Measurements from ENCODE around the gene DCANP1. TPM values are rescaled to one million over a fixed set of nuclear protein-coding genes. Genes with fewer than 3 reads are reported as not detected.

DCANP1 gene
- total RNA-seq, 1 experiment from 2014 or later: not detected

DNA sequence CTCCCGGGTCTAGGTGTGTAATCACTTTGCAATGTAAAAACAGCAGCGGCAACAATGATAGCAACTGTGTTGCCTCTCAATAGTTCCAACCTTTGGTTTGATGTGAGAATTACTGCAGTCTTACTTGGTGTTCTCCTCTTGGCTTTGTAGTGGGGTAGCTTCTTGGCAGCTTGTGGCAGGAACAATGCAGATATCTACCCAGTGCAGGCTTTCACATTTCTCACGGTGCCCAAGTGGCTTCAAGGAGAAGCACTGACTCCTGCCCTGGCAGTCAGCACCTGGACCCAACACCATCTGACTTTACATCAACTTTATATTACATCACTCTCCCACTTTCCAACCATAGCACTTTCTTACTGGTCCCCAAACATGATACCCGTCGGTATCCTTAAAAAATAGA is 33.4 kb upstream of the DCANP1 start:
- DNase-seq (ENCODE audit: low spot score): no peak

DNA sequence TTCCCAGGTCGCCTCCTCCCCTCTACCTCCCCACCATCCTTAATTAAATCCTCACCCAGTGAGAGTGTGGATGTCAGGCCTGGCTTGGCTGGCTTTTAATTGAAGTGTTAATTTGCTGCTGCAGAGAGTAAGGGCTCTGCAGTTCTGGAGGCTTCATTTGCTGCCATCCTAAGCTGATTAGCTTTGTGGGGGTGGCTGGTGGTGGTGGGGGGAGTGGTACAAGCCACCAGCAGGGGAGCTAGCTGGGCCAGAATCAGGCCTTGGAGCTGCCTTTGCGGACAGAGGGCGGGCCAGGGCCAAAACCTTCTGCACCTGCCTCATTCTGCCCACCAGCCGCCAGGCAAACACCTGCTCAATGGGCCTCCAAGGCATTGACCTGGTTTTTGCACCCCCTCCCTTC is 31.8 kb upstream of the DCANP1 start:
- DNase-seq (ENCODE audit: low spot score): no peak

DNA sequence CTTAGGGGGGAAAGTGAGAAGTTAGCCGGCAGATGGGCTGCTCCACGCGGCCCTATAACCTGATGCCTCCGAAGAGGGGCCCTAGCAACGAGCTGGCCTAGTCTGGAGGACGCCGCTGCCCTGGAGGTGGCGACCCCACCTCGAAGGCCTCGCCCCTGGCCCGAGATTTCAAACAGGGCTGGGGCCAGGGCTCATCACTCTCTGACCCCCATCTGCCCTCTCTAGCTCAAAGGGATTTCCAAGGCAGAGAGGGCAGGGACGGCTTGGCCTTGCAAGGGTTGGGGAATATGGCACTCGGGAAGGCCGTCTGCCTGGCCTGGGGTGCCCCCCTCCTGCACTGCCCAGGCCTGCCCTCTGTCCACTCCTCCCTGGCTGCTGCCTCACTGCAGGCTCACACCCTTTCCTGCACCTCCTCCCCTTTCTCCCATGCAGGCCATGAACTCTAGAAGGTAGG is 30.5 kb upstream of the DCANP1 start:
- DNase-seq (ENCODE audit: low spot score): no peak

DNA sequence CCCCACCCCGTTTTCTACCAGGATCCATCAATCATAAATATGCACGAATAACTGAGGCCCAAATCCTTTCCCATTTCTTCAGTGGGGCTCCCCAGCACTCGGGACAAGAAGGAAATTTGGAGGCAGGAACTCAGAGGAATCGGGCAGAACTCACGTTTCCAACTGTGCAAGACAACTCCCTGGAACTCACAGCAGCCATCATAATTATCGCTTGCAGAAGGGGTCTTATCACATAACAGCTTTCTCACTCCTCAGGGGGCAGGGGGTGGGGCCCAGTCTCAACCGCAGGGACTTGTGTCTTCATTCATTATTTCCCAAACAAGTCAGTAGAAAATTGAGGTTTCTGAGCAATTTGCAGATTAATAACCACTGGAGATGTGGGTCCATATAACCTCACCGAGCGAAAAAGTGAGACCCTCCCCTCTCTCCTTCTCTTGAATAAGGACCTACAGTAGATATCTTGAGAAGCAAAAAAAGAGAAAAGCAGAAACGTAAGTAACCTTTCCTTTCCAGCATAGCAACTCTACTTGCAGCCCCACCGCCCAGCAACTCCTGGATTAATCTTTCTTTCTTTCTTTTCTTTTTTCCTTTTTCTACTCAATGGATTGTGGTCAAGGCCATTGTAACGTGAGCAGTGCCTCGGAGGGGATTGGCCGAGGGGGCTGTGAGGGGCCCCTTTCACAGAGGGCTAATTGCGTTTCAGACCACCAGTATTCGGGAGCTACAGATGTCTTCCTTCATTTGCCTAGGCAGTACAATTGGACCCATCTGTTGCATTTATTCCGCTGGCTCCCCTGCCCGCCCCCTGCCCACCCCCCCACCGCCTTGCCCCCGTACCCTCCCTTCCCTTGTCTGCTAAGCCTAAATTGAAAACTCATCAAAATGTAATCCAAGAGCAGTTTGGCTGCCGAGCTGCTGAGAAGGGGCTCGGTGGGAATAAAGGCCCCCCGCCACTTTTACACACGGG is 29.8 kb upstream of the DCANP1 start:
- DNase-seq (ENCODE audit: low spot score): no peak

DNA sequence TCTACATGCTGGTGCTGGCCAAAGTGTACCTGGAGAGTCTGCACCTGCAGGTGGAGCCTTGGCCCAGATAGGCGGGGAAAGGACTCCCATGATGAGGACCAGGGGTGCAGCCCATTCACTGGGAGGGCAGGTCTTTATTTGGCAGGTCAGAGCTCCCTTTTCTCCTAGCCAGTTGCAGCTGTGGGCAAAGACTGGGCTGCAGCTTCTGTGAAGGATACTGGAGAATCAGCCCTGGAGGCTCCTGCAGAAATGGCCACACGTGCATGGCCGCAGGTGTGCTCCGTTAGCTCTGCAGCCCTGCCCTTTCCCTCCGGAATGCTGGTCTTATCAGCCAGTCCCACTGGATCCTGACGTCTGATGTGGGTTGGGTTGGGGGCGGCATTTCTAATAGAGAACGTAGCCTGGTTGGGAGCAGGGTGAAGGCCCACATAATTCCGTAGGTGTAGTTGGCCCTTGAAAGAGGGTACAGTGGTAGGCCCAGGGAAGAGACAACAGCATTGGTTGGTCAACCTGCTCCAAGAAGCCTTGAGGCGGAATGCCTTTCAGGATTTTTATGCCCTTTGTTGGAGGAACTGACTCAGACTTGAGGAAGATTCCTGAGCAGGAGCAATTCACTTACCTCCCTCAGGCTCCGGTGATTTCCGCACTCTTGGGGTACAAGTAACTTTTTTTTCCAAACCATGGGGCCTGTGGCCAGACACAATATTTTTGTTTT is 27.0 kb upstream of the DCANP1 start:
- DNase-seq (ENCODE audit: low spot score): no peak

DNA sequence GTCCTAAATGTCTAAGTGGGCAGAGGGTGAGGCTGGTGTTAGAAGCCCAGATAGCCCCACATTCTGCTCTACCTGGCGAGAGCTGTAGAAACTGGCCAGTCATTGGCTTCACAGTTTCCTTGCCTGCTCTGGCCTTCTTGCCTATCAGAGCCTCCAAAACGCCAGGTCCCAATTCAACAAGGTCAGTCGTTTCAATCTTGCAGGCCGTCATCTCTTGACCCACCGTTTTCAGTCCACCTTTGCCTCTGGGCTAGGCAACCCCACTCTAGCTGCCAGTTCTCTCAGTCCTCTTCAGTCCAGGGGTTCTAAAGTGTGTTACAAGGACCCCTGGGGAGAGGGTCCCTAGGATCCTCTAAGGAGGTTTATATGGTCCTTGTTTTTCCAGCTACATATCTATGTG is 25.0 kb upstream of the DCANP1 start:
- DNase-seq (ENCODE audit: low spot score): no peak

DNA sequence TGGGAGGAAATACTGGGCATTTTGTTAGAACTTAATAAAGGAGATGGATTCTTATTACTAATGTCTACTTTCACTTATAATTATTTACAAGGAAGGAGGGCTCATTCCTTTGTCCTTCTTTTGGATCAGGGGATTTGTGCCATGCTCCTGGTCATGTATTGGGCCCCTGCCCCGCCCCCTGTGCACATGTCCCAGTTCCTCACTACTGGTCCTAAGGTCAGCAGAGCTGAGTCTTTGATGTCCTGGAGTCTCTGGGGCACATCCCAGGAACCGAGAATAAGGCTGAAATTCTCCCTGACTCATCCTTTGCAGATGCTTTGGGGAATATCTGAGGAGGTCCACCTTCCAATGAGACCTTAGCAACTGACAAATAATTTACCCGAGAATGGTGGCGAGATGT is 24.6 kb upstream of the DCANP1 start:
- no peak for DNase-seq (ENCODE audit: low spot score)

DNA sequence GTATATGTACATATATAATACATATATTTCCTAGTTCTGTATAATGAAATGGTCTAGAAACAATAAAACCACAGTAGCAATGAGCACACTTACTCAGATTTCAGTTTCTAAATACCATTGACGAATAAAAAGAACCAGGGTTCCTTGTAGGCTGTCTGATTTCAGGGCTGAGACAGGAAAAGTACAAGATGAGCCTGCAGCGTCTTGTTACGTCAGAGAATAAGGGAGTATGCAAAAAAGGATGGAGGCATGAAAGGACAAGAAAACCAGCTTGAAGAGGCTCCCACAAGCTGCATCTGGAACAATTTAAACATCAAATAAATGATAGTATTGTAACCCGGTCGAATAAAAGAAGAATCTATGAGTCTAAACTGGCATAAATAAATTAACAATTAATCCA is 22.8 kb upstream of the DCANP1 start:
- no peak for DNase-seq (ENCODE audit: low spot score)

DNA sequence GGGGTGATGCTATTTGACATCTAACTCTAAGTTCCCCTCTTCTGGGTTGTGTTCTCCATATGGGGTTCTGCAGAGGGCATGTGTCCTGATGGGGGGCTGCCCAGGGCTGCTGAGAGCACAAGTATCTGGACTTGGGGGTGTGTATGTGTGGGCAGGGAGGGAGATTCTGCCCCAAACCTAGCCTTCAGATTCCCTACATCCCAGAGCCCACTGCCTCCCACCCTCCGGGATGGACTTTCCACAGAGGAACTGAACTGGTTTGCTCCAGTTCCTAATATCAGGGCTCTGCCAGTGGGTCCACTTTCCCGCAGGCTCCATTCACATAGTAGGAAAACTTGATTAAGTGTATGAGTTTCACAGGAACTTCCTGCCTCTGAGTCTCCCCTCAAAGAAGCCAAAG is 21.4 kb upstream of the DCANP1 start:
- DNase-seq (ENCODE audit: low spot score): no peak

DNA sequence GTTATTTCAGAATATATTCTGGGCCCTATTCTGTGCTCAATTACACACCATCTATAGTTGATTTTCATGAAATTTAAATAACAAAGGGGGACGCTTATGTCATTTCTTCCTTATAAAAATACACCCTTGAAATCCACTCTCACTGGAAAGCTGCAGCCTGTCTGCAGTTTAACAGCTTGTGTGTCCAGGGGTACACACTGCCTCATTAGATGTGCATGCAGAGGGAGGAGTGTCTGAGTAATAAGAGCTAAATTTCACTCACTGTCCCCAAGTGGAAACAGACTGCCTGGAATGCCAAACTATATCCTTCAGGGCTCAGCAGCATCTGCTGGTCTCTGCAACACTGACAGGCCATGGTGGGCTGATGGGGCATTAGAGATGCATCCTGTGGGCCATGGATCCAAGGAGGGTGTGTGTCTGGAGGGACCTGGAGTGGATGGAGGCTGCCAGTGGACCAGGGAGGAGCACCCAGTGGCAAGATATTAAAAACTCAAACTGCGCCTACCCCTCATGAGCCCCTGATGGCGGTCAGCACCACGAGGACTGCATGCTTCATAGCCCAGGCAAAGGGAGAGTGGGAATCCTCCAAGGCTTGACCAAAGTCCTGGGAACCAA is 20.8 kb upstream of the DCANP1 start:
- DNase-seq (ENCODE audit: low spot score): no peak

DNA sequence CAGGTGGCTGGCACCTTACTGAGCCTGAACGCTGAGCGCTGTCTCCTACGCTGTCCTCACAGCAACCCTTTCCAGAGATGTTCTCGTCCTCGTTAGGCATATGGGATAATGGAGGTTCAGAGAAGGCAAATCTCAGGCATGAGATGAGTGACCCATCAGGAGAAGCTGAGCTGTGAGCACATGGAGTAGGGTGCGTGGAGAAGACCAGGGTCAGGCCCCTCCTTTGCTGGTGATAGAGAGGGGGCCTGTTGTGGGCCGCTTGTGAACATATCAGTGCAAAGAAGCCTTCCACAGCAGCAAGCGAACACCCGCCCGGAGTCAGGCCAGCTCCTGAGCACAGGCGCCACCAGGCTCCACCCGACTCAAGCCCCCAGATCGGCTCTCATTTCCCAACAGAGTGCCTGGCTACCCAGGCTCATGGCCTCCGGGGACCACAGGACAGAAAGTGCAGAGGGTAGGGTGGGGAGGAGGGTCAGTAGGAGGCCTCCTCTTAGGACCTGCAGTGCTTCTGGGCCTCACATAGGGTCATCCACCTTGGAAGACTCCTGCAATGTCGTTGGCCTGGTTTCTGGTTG is 20.0 kb upstream of the DCANP1 start:
- no peak for DNase-seq (ENCODE audit: low spot score)

DNA sequence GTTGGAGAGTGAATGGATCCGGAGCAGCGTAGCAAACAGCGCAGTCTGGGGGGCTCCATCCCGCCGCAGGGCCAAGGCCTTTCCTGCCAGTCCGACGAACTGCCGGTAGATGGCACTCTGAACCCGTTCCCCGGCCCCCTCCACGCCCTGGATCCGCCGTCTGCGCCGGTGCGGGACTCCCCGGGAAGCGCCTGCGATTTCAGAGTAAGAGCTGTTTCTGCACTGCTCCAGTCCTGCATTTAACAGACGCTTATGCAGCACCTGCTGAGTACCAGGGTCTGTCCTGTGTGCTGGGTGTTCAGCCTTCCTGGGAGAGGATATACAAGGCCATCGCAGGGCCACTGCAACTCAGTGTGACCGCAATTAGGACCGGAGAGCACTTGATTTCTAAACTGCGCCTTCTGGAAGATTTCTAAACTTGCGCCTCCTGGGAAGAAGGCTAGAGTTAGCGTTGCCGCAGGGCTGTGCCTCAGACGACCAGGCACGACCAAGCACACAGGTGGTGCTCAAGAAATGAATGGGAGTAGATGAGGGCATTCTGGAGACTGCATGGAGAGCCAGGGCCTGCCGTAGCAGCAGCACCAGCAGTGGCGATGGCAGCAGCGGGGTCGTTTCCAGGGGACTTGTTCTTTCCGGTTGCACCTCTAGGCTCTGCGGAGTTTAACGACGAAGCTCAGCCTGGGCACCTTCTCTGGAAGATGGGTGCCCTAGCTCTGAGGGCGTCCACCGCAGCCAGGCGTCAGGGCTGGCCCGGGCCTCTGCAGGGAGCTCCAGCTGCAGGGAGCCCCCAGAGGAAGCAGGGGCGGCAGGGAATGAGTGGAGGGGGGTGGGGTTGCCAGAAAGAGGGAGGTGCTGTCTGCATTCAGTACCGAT is 19.3 kb upstream of the DCANP1 start:
- peak; percentile 70 for DNase-seq (ENCODE audit: low spot score)

DNA sequence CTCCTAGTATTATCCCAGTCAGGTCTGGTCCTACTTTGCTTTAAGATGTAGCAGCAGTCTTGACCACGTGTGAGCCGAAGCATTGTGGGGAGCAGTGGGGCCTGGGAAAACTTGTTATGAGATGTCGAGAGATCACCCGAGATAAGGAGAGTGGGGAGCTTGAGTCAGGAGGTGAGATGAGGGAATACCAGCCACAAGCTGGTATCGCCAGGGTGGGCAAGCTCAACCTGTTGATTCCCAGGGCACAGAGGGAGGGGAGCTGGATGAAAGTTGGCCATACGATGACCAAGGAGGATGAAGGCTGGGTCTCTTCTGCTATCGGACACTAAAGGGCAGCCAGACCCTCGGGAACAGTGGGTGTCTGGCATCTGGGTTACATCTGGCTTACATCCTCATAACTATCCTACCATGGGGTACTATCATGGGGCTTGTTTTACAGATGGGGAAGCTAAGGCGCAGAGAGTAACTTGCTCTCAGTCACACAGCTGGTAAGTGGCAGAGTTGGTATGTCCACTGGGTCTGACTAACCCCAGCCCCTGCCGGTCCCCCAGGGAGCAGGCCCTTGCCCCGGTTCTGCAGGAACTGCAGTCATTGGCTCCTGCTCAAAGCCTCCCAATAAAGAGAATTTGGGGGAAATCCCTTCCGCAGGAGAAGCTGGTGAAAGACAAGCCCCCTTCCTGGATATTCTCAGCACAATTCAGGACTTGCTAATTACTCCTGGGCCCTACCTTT is 18.4 kb upstream of the DCANP1 start:
- no peak for DNase-seq (ENCODE audit: low spot score)

DNA sequence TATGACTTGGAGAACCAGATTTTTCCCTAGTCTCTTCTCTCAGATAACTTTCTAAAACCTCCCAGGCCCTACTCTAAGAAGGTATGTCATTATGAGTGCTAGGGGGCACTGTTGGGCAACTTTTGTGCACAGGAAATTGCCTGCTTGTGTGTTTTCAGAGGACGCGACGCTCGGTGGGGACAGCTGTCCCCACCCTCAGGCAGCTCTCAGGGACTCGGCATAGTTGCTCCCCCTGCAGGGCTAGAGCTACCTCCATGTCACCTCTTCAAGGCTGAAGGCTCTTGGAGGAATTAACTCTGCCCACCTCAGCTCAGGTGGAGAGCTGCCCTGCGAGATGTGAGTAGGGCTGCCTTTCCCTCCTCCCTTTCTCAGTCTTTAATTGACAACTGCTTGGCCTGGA is 15.2 kb upstream of the DCANP1 start:
- peak; percentile 91 for DNase-seq (ENCODE audit: low spot score)

DNA sequence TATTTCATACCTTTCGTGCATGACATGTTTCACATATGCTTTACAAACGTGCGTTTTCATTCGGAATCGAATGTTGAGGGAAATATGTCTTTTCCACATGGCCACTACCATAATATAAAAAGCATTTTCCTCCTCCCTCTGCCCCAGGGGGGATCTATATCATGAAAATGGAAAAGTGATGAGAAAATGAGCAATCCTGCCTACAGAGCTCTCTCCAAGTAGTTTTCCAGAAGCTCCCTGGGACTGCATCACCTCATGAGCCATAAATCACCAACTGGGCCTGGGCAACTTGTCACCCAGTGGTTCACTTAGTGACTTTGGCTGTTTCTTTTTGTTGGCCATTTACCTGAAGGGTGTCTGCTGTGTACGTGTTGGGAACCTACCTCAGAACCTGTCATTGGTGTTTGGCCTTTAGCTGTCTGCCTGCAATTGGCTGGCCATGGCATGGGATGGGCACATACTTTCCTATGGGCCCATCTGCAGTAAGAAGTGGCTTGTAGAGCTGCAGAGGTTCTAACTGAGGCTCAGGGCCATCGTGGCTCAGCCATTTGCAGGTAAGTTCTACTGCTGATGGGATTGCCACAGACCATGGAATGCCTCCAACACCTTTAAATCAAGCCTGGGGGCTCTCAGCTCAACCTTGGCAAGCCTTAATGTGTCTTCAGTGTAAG is 14.5 kb upstream of the DCANP1 start:
- no peak for DNase-seq (ENCODE audit: low spot score)

DNA sequence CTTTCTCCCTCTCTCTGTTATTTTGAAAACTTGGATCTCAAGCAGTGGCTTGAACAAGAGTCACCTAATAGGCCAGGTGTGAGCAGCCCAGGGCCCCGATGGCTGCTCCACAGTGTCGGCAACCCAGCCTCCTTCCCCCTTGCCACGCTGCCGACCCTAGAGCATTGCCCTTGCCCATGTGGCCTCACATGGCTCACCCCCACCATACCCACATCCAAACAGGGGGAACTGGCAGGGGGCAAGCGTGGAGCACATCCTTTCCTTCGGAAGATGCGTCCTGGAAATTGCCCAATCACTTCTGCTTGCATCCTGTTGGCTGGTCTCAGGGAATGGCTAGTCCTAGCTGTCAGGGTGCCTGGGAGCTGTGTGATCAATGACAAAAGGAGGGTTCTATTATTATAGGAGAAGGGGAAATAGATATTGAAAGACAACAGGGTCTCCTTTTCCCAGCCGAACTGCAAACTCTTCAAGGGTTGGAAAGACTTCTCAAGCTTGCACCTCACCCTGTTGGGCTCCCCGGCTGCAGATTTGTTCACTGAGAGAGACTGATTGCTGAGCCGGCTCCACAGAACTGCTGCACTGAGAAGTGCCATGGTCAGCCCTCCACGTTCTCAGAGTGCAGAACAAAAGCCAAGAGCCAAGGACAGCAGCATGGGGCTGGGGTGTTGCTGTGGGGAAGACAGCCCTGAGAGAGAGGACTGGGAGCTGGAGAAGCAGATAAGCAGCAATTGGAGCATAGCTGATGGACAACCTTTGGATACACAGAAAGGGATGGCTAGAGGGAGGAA is 13.3 kb upstream of the DCANP1 start:
- no peak for DNase-seq (ENCODE audit: low spot score)

DNA sequence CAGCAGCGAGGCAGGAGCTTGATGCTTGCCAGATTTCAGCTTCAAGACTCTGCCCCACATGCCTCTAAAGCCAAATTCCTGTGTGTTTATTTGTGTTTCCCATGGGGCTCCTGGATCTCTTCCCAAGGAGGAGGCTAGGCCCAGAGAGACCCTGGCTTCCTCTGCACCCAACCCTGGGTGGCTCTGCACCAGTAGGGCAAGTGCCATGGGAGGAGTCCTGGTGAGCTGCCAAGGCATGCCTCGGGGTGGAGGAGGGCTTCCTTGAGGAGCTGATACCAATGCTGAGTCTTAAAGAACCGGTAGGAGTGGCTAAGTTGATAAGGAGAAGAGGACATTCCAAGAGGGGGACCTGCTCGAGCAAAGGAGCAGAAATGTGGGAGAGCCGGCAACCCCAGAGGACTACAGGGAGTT is 11.8 kb upstream of the DCANP1 start:
- DNase-seq (ENCODE audit: low spot score): peak; percentile 87

DNA sequence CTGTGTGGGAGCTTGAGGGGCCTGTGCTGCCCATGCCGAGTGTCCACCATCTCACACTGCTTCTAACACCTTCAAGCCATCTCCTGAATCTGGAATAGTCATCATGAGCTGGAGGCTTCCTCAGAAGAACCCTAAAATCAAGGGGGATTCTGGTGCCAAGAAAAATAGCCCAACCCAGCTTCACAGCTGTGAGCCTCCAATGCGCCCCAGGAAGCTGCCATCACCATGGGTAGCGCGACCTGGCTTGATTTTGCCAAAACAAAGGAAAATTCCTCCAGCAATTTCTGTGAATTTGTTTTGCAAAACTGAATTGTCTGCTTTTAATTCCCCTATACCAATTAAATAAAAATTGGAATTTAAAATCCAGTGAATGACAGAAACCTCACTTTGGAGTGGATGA is 11.2 kb upstream of the DCANP1 start:
- no peak for DNase-seq (ENCODE audit: low spot score)
